ENCODE data around the gene OR5AN1. TPM values are rescaled to one million over a fixed set of nuclear protein-coding genes. Genes with fewer than 3 reads are reported as not detected.

OR5AN1 gene
- total and polyA plus RNA-seq, 2 donors (not counting 1 experiment from before 2014, with no cell fraction given), result not detected

DNA sequence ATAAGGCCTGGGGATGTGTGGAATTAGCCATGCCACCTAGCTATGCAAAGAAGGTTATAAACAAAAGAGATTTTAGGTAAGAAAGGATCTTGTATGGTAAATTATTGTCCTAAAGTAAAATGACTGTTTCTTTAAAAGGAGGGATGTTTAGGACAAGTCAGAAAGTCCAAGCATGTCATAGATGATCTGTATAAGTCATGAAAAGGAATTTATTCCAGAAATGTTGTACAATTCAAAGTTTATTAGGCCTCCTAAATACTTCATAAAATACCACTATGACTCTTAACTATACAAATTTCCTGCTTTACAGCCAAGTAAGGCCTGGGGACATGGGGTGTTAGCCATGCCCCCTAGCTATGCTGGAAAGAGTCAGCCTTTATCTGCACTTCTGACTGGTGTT, 44.9 kb downstream of the OR5AN1 start:
- no peak for ATAC-seq (ENCODE audit: low read depth)
- peaks cover 8% of the 10 kb centered on the region for H3K9me3 Mint-ChIP-seq (ENCODE audit: insufficient read depth)
- H3K4me1 Mint-ChIP-seq, result no peaks in the 10 kb centered on the region
- TF ChIP-seq EZH2 (IDR thresholded peaks at IDR 0.05; ENCODE audit: borderline replicate concordance, insufficient read depth, low read depth, low read length, poor library complexity, severe bottlenecking), result no peak
- TF ChIP-seq, protein P1, sequence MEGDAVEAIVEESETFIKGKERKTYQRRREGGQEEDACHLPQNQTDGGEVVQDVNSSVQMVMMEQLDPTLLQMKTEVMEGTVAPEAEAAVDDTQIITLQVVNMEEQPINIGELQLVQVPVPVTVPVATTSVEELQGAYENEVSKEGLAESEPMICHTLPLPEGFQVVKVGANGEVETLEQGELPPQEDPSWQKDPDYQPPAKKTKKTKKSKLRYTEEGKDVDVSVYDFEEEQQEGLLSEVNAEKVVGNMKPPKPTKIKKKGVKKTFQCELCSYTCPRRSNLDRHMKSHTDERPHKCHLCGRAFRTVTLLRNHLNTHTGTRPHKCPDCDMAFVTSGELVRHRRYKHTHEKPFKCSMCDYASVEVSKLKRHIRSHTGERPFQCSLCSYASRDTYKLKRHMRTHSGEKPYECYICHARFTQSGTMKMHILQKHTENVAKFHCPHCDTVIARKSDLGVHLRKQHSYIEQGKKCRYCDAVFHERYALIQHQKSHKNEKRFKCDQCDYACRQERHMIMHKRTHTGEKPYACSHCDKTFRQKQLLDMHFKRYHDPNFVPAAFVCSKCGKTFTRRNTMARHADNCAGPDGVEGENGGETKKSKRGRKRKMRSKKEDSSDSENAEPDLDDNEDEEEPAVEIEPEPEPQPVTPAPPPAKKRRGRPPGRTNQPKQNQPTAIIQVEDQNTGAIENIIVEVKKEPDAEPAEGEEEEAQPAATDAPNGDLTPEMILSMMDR (IDR thresholded peaks at IDR 0.05), result no peak
- peaks cover 0 to 13% (median 4%) of the 10 kb centered on the region in 3 donors for H3K9me3 ChIP-seq (ENCODE audit: control extremely low read depth in 1 of 3, control insufficient read depth in 2 of 3, insufficient read depth in 1 of 3, low read length in 2 of 3)
- H3K27me3 Mint-ChIP-seq, result no peaks in the 10 kb centered on the region
- no peak overlapping the region for H3K4me3 ChIP-seq (ENCODE audit: control extremely low read depth in 1 of 5, extremely low read depth in 1 of 5, insufficient read depth in 1 of 5, low read depth in 2 of 5, low read length in 4 of 5)
- no peak overlapping the region for H2AFZ ChIP-seq (ENCODE audit: insufficient read depth, low read depth, low read length, poor library complexity, severe bottlenecking)
- no peaks in the 10 kb centered on the region for H3K27me3 ChIP-seq (replicated peaks in 1 of 4; ENCODE audit: control extremely low read depth in 1 of 4, control insufficient read depth in 3 of 4, insufficient read depth in 4 of 4, low read length in 3 of 4)
- H4K20me1 ChIP-seq (ENCODE audit: control insufficient read depth, insufficient read depth, low read length, poor library complexity, severe bottlenecking), result no peaks in the 10 kb centered on the region
- no peaks in the 10 kb centered on the region for H3K36me3 ChIP-seq (replicated peaks in 1 of 2; ENCODE audit: control extremely low read depth in 1 of 2, control insufficient read depth in 1 of 2, extremely low read depth in 1 of 2, insufficient read depth in 2 of 2, low read length in 1 of 2)
- no peaks in the 10 kb centered on the region for H3K4me1 ChIP-seq (ENCODE audit: control insufficient read depth in 2 of 2, insufficient read depth in 2 of 2, low read length in 2 of 2)
- intact Hi-C loops (cut with micrococcal nuclease), result no loop called here
- no peak for DNase-seq
- no peak overlapping the region for H3K4me3 Mint-ChIP-seq
- H3K79me2 ChIP-seq (ENCODE audit: control insufficient read depth, insufficient read depth, low read length), result no peaks in the 10 kb centered on the region
- no peak overlapping the region for H3K27ac ChIP-seq (ENCODE audit: low read length in 2 of 2)
- no peak overlapping the region for H3K27ac Mint-ChIP-seq
- POLR2A ChIA-PET, result no interaction called here
- CTCF ChIA-PET, result interaction anchor here (0.7 to 2.5 kb wide), 2 partner anchors 10 to 26 kb away, joined by 3 to 8 read pairs; no protein-coding TSS in a partner anchor
- no peak overlapping the region for H3K9ac ChIP-seq (ENCODE audit: low read length)
- H3K4me2 ChIP-seq (replicated peaks; ENCODE audit: low read depth, low read length, poor library complexity, severe bottlenecking), result no peak overlapping the region

DNA sequence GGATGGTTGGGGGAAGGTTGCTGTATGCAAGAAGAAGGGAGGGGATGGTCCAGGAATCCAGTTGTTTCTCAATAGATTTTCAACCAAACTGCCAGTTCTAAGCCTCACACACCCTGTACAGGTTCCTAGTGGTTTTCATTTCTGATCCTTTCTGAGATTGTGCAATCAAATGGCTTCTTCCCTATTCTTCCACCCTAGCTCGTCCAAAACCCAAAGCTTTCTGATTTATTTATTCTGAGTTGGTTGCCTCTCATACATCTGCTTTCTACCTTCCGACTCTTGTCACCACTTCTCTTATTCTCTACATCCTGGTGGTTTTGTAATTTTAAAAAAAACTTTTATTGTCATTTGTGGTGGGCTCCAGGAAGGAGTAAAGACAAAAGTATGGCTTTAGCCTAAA, 55.0 kb downstream of the OR5AN1 start:
- ChIA-PET POLR2A (no interaction called here), CTCF (interaction anchor here (1.1 to 1.3 kb wide), 2 partner anchors 13 to 16 kb away, joined by 4 to 5 read pairs; partner anchors contain the start of gene OR5A2)
- H3K79me2 ChIP-seq (ENCODE audit: control insufficient read depth, insufficient read depth, low read length), result no peaks in the 10 kb centered on the region
- ATAC-seq (ENCODE audit: low read depth) (no peak), DNase-seq (no peak)
- H3K9me3 ChIP-seq (ENCODE audit: control extremely low read depth in 1 of 3, control insufficient read depth in 2 of 3, insufficient read depth in 1 of 3, low read length in 2 of 3), result peaks cover 0 to 28% (median 10%) of the 10 kb centered on the region in 3 donors
- peak overlapping the region; percentile 1 for H3K4me2 ChIP-seq (replicated peaks; ENCODE audit: low read depth, low read length, poor library complexity, severe bottlenecking)
- H3K4me3 Mint-ChIP-seq, result no peak overlapping the region
- no peaks in the 10 kb centered on the region for H3K36me3 ChIP-seq (replicated peaks in 1 of 2; ENCODE audit: control extremely low read depth in 1 of 2, control insufficient read depth in 1 of 2, extremely low read depth in 1 of 2, insufficient read depth in 2 of 2, low read length in 1 of 2)
- H2AFZ ChIP-seq (ENCODE audit: insufficient read depth, low read depth, low read length, poor library complexity, severe bottlenecking), result peak overlapping the region; percentile 5
- H3K27me3 Mint-ChIP-seq, result no peaks in the 10 kb centered on the region
- no peak overlapping the region for H3K4me3 ChIP-seq (ENCODE audit: control extremely low read depth in 1 of 5, extremely low read depth in 1 of 5, insufficient read depth in 1 of 5, low read depth in 2 of 5, low read length in 4 of 5)
- no peak for TF ChIP-seq EZH2 (IDR thresholded peaks at IDR 0.05; ENCODE audit: borderline replicate concordance, insufficient read depth, low read depth, low read length, poor library complexity, severe bottlenecking)
- TF ChIP-seq, protein P1 (IDR thresholded peaks at IDR 0.05), result no peak
- peaks cover 37% of the 10 kb centered on the region for H3K4me1 Mint-ChIP-seq
- no CpG with 5 or more reads among the region's 2 CpGs for WGBS (ENCODE audit: insufficient coverage)
- peaks cover 16% of the 10 kb centered on the region for H3K9me3 Mint-ChIP-seq (ENCODE audit: insufficient read depth)
- H3K27ac Mint-ChIP-seq, result no peak overlapping the region
- no peak overlapping the region for H3K9ac ChIP-seq (ENCODE audit: low read length)
- H3K27ac ChIP-seq (ENCODE audit: low read length in 2 of 2), result no peak overlapping the region
- intact Hi-C loops (cut with micrococcal nuclease), result no loop called here
- H3K4me1 ChIP-seq (ENCODE audit: control insufficient read depth in 2 of 2, insufficient read depth in 2 of 2, low read length in 2 of 2), result peaks cover 44% of the 10 kb centered on the region in 2 donors
- H3K27me3 ChIP-seq (replicated peaks in 1 of 4; ENCODE audit: control extremely low read depth in 1 of 4, control insufficient read depth in 3 of 4, insufficient read depth in 4 of 4, low read length in 3 of 4), result no peaks in the 10 kb centered on the region
- H4K20me1 ChIP-seq (ENCODE audit: control insufficient read depth, insufficient read depth, low read length, poor library complexity, severe bottlenecking), result no peaks in the 10 kb centered on the region
